Memory B cell (primary cell): Measurements from ENCODE around the gene GMPR2.

Source experiments
- ATAC-seq: fragments of 150-1000 bp; cut with Tn5 transposase; 2 replicates; pipeline ENCODE4 v1.10.0; 2021; ENCODE audit warnings: low read depth, mild to moderate bottlenecking, moderate library complexity
- DNase-seq, 2 donors: peaks; one replicate each; pipeline ENCODE4 v3.0.0; 2022; ENCODE audit warnings: low spot score in 2 of 2
- H3K27ac Mint-ChIP-seq: one replicate; pipeline ENCODE4 v1.8.0; 2022; ENCODE audit warnings: mild to moderate bottlenecking, moderate library complexity, mixed read lengths
- H3K27me3 Mint-ChIP-seq: one replicate; pipeline ENCODE4 v1.8.0; 2022; ENCODE audit warnings: mixed read lengths
- H3K36me3 Mint-ChIP-seq: one replicate; pipeline ENCODE4 v1.8.0; 2022; ENCODE audit warnings: mild to moderate bottlenecking, mixed read lengths
- H3K4me1 Mint-ChIP-seq: one replicate; pipeline ENCODE4 v1.8.0; 2022; ENCODE audit warnings: mixed read lengths
- H3K4me3 Mint-ChIP-seq: one replicate; pipeline ENCODE4 v1.8.0; 2022; ENCODE audit warnings: mild to moderate bottlenecking, moderate library complexity, mixed read lengths
- H3K9me3 Mint-ChIP-seq: one replicate; pipeline ENCODE4 v1.8.0; 2022; ENCODE audit warnings: mixed read lengths

Gene GMPR2

DNA sequence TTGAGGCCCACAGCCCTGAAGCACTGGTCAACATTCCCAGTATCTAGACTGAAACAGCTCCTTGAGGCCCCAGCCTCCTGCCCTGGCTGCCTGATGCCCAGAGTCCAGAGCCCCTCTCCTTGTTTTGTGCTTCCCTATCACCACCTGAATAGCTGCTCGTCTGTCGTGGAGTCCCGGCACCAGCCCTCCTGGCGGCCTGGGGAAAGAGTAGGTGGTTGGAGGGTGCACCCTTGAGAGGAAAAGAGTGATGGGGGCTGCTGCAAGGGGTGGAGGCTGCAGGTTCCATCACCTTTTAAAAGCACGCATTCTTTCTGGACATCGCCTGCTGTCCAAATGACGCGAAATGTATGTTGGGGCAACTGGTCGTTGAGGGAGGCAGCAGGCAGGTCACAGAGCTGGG lies 35.5 kb downstream of the GMPR2 start:
- Mint-ChIP-seq H3K4me1 (peaks cover 24% of the 10 kb centered on the region), H3K27ac (no peak overlapping the region), H3K4me3 (no peak overlapping the region), H3K27me3 (no peaks in the 10 kb centered on the region), H3K9me3 (no peaks in the 10 kb centered on the region), H3K36me3 (peaks cover 18% of the 10 kb centered on the region)
- no peak for DNase-seq
- no peak for ATAC-seq

DNA sequence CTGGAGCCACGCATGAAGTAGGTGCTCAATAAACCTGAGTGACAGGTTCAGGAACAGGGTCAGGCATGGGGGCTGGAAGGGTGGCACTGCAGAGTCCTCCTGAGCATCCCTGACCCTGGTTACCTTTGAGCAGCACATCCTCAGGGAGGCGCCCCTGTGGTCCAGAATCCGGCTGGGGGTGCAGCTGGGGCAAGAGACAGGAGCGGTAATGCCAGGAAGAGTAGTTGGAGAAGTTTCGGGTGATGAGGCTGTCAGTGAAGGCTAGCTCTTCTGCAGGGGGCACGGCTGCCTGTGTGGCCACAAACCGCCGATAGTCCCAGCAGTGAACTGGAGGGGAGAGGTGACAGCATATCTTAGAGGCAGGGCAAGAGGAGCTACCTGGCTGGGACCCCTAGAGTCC lies 36.6 kb downstream of the GMPR2 start:
- H3K27me3 Mint-ChIP-seq, result no peaks in the 10 kb centered on the region
- ATAC-seq (no peak), DNase-seq (no peak)
- H3K4me3 Mint-ChIP-seq, result peak overlapping the region; percentile 49
- no peak overlapping the region for H3K27ac Mint-ChIP-seq
- H3K9me3 Mint-ChIP-seq, result no peaks in the 10 kb centered on the region
- peaks cover 31% of the 10 kb centered on the region for H3K4me1 Mint-ChIP-seq
- peaks cover 18% of the 10 kb centered on the region for H3K36me3 Mint-ChIP-seq

DNA sequence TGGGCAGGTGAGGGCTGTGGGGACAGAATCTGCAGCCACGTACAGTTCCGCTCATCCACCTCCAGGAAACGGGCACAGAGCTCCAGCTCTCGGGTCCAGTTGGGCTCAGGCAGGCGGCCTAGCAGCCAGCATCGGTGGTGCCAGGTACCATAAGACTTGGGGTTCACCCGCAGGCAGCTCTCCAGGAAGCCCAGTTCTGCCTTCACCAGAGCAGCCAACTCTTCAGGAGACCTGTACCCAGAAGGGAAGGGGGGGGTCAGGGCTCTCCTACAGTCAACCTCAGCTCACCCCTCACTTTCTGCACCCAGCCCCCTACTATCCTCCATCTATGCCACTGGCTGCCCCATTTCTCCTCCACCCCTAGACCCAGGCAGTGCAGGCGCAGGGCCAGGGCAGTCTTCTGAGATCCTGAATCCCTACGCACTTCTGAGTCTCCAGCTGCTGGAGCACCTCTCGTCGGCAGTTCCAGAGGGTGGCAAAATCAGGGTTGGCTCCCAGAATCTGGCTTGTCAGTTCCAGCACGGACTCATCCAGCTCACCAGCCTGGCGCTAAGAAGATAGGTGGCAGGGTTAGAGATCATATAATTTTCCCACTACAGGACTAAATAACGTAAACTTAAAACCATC lies 37.3 kb downstream of the GMPR2 start:
- Mint-ChIP-seq H3K9me3 (no peaks in the 10 kb centered on the region), H3K36me3 (peaks cover 18% of the 10 kb centered on the region), H3K27me3 (no peaks in the 10 kb centered on the region), H3K4me1 (peaks cover 31% of the 10 kb centered on the region), H3K27ac (no peak overlapping the region), H3K4me3 (peak overlapping the region; percentile 90)
- ATAC-seq, result no peak
- no peak for DNase-seq

DNA sequence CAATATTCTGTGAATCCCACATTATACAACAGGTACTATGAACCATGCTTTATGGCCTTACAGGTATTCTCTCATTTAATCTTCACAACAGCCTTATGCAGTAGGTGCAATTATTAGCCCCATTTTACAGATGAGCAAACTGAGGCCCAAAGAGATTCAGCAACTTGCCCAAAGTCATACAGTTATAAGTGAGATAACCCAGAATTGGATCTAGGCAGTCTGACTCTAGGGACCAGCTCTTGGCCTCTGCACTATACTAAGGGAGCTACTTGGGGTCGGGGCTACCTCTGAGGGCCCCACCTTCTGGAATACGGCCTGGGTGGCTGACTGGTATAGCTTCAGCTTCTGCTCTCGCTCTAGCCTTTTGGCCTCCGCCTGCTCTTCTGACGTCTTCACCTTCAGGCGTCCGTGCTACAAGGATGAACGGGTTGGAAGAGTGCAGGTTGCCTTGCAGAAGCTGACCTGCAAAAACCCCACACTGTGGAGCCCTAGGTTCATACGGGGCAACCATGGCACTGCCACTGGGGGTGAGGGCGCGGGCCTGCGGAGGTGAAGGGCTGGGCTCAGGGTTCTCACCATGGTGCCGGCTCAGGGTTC lies 37.9 kb downstream of the GMPR2 start:
- peak overlapping the region; percentile 90 for H3K4me3 Mint-ChIP-seq
- peak overlapping the region; percentile 99 for H3K27ac Mint-ChIP-seq
- ATAC-seq (no peak), DNase-seq (no peak)
- peaks cover 31% of the 10 kb centered on the region for H3K4me1 Mint-ChIP-seq
- H3K9me3 Mint-ChIP-seq, result no peaks in the 10 kb centered on the region
- no peaks in the 10 kb centered on the region for H3K27me3 Mint-ChIP-seq
- H3K36me3 Mint-ChIP-seq, result peaks cover 18% of the 10 kb centered on the region

DNA sequence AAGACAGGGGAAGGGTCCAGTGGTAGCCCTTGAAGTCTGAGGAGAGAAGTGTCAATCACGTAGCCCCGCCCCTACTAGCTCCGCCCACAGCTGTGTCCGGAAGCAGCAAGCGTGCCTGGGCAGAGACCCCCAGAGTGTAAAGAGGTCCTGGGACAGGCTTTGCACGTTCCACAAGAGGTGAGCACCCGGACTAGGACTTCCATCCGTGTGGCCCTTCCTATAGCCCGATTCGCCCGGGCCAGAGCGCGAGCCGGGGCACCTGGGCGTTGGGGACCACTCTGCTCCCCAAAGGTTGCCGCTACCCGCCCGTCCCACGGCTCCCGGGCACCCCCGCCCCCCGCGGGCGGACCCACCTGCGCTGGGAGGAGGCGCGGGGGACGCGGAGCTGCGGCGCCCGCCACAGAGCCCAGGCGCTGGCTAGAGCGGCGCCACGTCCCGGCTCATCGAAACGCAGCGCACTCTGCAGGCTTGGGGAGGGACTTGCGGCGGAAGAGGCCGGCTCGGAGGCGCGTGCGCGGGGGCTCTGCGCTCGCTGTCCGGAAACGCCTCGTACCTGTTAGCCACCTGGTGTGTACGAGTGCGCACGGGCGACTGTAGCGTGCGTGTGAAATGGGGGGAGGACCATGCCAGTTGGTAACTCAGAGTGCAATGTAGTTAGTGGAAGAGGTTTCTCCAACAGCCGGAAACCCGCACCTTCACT lies 38.6 kb downstream of the GMPR2 start, which contains the start of gene RABGGTA:
RABGGTA (minus strand) TSS at position 464 of the 700 bp plus-strand sequence. CDS start 482 bp downstream, outside the sequence.
- peaks cover 16% of the 10 kb centered on the region for H3K36me3 Mint-ChIP-seq
- peak within 1 kb of the TSS; percentile 90 for H3K4me3 Mint-ChIP-seq
- peaks cover 31% of the 10 kb centered on the region for H3K4me1 Mint-ChIP-seq
- ATAC-seq (peak; percentile 78), DNase-seq (peak; percentile 96)
- H3K27ac Mint-ChIP-seq, result peak within 1 kb of the TSS; percentile 99
- H3K27me3 Mint-ChIP-seq, result no peaks in the 10 kb centered on the region
- no peaks in the 10 kb centered on the region for H3K9me3 Mint-ChIP-seq

DNA sequence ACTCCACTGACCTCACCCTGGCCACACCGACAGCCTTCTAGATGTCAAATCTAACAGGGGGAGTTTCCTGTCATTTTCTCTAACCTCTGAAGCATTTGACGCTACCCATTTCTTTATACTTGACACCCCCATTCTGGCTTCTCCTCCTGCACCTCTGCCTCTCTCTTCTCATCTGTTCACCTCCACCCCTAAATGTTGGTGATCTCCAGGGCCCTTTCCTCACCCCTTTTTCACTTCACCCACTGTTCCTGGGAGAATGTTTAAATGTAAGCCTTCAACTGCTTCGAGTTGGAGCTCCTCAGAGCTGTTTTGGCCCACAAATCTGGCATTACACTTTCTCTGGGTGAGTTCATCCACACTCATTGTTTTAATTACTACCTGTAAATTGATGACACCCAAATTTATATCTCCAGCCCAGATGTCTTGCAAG lies 39.1 kb downstream of the GMPR2 start:
- Mint-ChIP-seq H3K9me3 (no peaks in the 10 kb centered on the region), H3K36me3 (peaks cover 10% of the 10 kb centered on the region), H3K4me1 (peaks cover 33% of the 10 kb centered on the region), H3K27ac (peak overlapping the region; percentile 99), H3K27me3 (no peaks in the 10 kb centered on the region), H3K4me3 (peak overlapping the region; percentile 90)
- DNase-seq, result no peak
- no peak for ATAC-seq

DNA sequence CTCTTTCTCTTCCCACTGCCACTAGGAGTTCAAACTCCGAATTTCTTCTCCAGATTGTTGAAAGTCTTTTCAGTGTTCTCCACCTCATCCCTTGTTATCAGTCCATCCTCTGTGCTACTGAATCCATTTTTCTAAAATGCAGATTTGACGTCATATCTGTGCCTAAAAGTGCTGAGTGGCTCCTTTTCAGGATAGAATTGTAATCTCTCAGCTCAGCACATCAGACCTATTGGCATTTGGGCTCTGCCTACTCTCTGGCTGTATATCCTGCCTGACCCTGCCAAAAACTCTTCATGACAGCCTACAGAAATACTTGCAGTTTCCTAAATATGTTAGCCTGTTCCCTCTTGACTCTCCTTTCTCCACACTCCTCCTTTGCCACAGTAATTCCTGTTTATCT lies 39.7 kb downstream of the GMPR2 start:
- Mint-ChIP-seq H3K4me1 (peaks cover 33% of the 10 kb centered on the region), H3K27ac (peak overlapping the region; percentile 99), H3K4me3 (peak overlapping the region; percentile 67), H3K27me3 (no peaks in the 10 kb centered on the region), H3K36me3 (peaks cover 4% of the 10 kb centered on the region), H3K9me3 (no peaks in the 10 kb centered on the region)
- ATAC-seq (no peak), DNase-seq (no peak)

DNA sequence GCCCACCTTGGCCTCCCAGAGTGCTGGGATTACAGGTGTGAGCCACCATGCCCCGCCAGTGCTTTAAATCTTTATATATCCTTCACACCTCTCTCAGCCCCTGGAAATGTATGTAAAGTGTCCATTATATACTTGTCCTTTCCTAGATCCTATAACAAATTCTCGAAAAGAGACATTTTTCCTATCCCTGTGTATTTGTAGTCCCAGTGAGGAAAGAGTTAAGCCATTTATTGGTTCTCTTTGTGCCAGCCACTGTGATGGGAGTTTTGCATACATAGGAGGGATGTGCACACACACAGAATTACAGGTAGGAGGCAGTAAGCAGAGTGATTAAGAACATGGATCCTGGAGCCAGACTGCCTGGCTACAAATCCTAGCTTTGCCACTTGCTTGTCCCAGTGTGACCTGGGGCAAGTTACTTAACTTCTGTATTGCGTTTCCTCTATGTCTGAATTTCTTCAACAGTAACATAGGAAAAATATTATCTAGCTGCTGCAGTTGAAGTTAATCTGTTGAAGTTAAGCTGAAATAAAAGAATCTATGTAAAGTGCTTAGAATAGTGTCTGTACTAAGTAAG lies 40.8 kb downstream of the GMPR2 start:
- Mint-ChIP-seq H3K9me3 (peaks cover 4% of the 10 kb centered on the region), H3K36me3 (peaks cover 5% of the 10 kb centered on the region), H3K4me3 (peak overlapping the region; percentile 30), H3K4me1 (peaks cover 43% of the 10 kb centered on the region), H3K27ac (peak overlapping the region; percentile 99), H3K27me3 (no peaks in the 10 kb centered on the region)
- DNase-seq, result no peak
- ATAC-seq, result no peak

DNA sequence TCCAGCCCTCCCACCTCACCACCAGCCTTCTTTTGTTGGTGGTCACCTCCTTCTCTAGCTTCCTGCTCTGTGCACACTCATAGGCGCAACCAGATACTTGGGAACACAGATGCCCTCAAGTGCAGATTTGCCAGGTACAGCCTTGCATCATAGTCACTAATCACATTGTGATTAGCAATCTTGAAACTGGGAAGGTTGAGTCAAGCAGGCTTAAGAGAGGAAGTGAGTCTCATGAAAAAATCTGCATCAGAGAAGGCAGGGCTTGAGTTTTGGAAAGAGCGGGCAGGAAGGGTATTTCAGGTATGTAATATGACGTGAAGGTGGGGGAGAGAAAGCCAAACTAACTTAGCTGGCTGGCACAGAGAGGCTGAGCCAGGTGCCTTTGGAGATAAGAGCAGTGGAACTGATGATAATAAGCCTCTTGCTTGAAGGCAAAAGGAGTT lies 41.4 kb downstream of the GMPR2 start:
- peaks cover 5% of the 10 kb centered on the region for H3K36me3 Mint-ChIP-seq
- peaks cover 47% of the 10 kb centered on the region for H3K4me1 Mint-ChIP-seq
- DNase-seq (peak; percentile 47 to 77), ATAC-seq (peak; percentile 49)
- no peaks in the 10 kb centered on the region for H3K27me3 Mint-ChIP-seq
- H3K27ac Mint-ChIP-seq, result peak overlapping the region; percentile 99
- peak overlapping the region; percentile 15 for H3K4me3 Mint-ChIP-seq
- H3K9me3 Mint-ChIP-seq, result peaks cover 6% of the 10 kb centered on the region

DNA sequence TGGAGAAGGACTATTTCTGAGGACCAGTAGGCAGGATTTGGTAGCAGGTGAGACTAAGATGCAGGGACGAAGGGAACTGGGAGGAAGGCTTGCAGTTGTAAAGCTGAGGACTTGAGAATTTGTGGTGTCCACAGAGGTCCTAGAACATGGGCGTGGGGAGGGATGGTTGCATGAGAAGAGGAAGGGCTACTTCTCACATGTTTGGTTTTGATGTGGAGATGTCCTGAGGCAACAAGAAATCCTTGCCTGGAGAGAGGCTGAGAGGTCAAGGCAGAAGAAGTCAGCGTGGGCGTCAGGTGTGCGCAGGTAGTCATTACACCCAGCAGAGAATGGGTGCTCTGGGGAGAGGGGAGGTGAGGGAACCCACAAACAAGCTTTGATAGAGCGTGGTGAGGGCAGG lies 44.3 kb downstream of the GMPR2 start:
- Mint-ChIP-seq H3K9me3 (peaks cover 6% of the 10 kb centered on the region), H3K4me1 (peaks cover 63% of the 10 kb centered on the region), H3K36me3 (peaks cover 3% of the 10 kb centered on the region), H3K27ac (peak overlapping the region; percentile 98), H3K4me3 (no peak overlapping the region), H3K27me3 (no peaks in the 10 kb centered on the region)
- DNase-seq (no peak), ATAC-seq (no peak)

DNA sequence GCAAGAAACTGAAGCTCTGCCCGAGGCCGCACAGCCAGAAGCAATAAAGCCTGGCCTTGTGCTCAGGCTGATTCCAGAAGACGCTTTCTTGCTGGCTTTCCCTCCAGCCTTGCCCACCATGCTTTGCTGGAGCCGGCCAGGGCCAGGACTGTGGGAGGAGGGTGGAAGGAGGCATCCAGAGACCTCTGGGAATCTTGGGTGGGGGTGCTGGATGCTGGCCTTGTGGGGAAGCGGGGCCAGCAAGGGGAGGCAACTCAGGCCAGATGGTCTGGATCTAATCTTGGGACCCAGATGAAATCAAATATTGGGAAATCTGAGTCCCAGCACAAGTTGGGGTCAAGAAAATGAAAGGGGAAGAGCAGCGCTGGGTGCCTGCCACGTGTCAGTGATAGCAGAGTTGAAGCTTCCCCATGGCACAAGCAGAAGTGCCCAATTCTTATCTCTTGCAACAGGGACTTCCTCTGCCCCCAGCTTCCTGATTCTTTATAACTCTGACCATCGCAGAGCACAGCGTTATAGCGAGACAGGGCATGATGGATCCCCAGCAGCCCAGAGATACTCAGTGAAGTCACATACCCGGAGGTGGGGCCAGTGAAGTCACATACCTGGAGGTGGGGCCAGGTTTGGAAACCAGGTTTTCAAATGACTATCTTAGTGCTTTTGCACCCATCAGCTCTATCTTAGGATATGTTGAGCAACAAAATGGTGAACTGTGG lies 45.0 kb downstream of the GMPR2 start:
- ATAC-seq (peak; percentile 15), DNase-seq (no peak)
- peaks cover 59% of the 10 kb centered on the region for H3K4me1 Mint-ChIP-seq
- H3K4me3 Mint-ChIP-seq, result peak overlapping the region; percentile 63
- H3K9me3 Mint-ChIP-seq, result peaks cover 6% of the 10 kb centered on the region
- no peaks in the 10 kb centered on the region for H3K27me3 Mint-ChIP-seq
- peaks cover 3% of the 10 kb centered on the region for H3K36me3 Mint-ChIP-seq
- peak overlapping the region; percentile 98 for H3K27ac Mint-ChIP-seq

DNA sequence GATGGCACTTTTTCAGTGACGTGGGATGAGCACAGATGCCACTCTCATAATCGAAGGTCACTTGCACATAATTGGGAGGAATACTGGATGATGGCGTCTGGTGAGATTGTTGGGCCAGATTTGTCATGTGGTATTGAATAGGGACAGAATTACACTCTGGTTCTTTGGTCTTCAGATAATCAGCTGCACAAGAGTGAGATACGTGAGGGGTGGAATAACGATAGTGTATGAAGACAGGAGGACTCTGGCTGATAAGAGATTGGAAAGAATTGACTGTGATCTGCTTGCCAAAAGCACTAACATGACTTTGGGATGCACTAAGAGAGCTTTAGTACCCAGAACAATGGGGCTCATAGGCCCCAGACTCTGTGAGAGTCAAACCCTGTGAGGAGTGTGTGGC lies 45.7 kb downstream of the GMPR2 start:
- Mint-ChIP-seq H3K36me3 (peaks cover 3% of the 10 kb centered on the region), H3K27ac (peak overlapping the region; percentile 98), H3K4me1 (peaks cover 55% of the 10 kb centered on the region), H3K9me3 (peaks cover 6% of the 10 kb centered on the region), H3K27me3 (no peaks in the 10 kb centered on the region), H3K4me3 (peak overlapping the region; percentile 63)
- ATAC-seq (no peak), DNase-seq (no peak)

DNA sequence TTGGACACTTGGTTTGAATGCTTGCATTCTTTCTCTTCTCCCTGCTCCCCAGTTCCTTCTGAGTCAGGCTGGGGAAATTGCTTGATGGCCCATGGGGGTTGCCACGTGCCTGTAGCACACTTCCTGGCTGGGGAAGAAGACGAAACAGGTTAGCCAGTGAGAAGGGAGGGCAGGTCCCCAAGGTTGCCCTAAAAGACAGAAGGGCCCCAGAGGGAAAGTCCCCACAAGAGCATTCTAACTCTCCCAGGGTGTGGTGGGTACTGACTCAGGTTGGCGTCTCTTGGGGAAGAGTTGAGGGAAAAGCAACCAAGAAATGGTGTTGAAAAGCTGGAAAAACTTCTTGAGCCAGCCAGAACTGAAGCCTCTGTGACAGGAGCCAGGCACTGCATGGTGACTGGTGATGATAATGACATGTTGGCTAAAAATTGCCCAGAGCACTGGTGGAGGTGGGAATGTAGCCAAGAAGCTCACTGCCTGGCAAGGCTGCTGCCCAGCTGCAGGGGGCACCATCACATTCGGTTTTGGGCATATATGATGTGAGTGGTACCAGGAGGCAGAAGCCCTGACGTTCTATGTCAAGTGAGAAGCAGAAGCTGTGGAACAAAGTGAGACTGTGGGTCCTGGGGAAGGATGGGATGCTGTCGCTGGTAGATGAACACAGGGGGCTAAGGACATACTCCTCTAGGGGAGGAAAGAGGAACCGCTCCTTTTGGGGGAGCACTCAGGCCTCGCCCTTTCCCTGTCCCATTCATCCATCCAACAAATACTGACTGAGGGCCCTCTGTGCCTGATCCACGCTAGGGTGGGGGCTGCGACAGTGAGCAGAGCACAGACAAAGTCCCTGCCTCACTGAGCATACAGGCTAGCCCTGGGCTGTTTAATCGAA lies 46.8 kb downstream of the GMPR2 start:
- Mint-ChIP-seq H3K4me1 (peaks cover 52% of the 10 kb centered on the region), H3K9me3 (peaks cover 6% of the 10 kb centered on the region), H3K27ac (peak overlapping the region; percentile 98), H3K27me3 (no peaks in the 10 kb centered on the region), H3K4me3 (no peak overlapping the region), H3K36me3 (peaks cover 3% of the 10 kb centered on the region)
- DNase-seq, result peak; percentile 51 to 64
- peak; percentile 86 for ATAC-seq
